Stimulated activated CD8-positive, alpha-beta memory T cell treated with anti-CD3 and anti-CD28 coated beads, Interleukin-12 subunit alpha, Interleukin-12 subunit beta, amount 100 ng/mL, for 4 hours (primary cell): ENCODE measurements around the gene PCDHGA2.
"Not testable (repeated sequence)": the region's sequence is repeated elsewhere in the genome, so short reads cannot be mapped to it uniquely, and the experiment has no call there.

Experiments
- DNase-seq: peaks from one replicate; pipeline ENCODE4 v3.0.0-alpha.2; 2020; ENCODE audit warnings: low read depth

The PCDHGA2 gene

GRCh38 chr5:141349917-141350619 is 11.5 kb downstream of the PCDHGA2 start, which contains the start of gene PCDHGB1:
TSS of gene PCDHGB1 (plus strand) at chr5:141350099. CDS start at chr5:141350261, 162 bp downstream.
- DNase-seq: no peak

- no peak for DNase-seq
These were observed 13.0 kb downstream of the PCDHGA2 start for GRCh38 chr5:141351591-141351990.

GRCh38 chr5:141354900-141355469 is 16.4 kb downstream of the PCDHGA2 start, which contains the start of gene PCDHGA4:
TSS of gene PCDHGA4 (plus strand) at chr5:141355021. CDS start at chr5:141355108, 87 bp downstream.
- DNase-seq: no peak

GRCh38 chr5:141355641-141356040 is 17.1 kb downstream of the PCDHGA2 start:
- no peak for DNase-seq

- no peak for DNase-seq
These were observed 17.6 kb downstream of the PCDHGA2 start for GRCh38 chr5:141356133-141356532.

- DNase-seq: no peak
These were observed 18.4 kb downstream of the PCDHGA2 start for GRCh38 chr5:141356950-141357349.

GRCh38 chr5:141359790-141360426 is 21.3 kb downstream of the PCDHGA2 start, which contains the start of gene PCDHGB2:
TSS of gene PCDHGB2 (plus strand) at chr5:141359994. CDS start at chr5:141360136, 142 bp downstream.
- DNase-seq: no peak

GRCh38 chr5:141360685-141361084 is 22.1 kb downstream of the PCDHGA2 start:
- DNase-seq: no peak

- DNase-seq: no peak
These were observed 24.2 kb downstream of the PCDHGA2 start for GRCh38 chr5:141362719-141363118.

- no peak for DNase-seq
These were observed 25.5 kb downstream of the PCDHGA2 start, which contains the start of gene PCDHGA5 for GRCh38 chr5:141363952-141364660. TSS of gene PCDHGA5 (plus strand) at chr5:141364162. CDS start at chr5:141364331, 169 bp downstream.

- DNase-seq: no peak
These were observed 27.7 kb downstream of the PCDHGA2 start for GRCh38 chr5:141366016-141366896.

- DNase-seq: no peak
These were observed 31.7 kb downstream of the PCDHGA2 start, which contains the start of gene PCDHGB3 for GRCh38 chr5:141369994-141370848. TSS of gene PCDHGB3 (plus strand) at chr5:141370242. CDS start at chr5:141370395, 153 bp downstream.

- no peak for DNase-seq
These were observed 33.3 kb downstream of the PCDHGA2 start for GRCh38 chr5:141371572-141372475.

- no peak for DNase-seq
These were observed 35.2 kb downstream of the PCDHGA2 start, which contains the start of gene PCDHGA6 for GRCh38 chr5:141373673-141374317. TSS of gene PCDHGA6 (plus strand) at chr5:141373891. CDS start at chr5:141374084, 193 bp downstream.

- DNase-seq: no peak
These were observed 36.1 kb downstream of the PCDHGA2 start for GRCh38 chr5:141374627-141375026.

- not testable (repeated sequence) for DNase-seq
These were observed 37.0 kb downstream of the PCDHGA2 start for GRCh38 chr5:141375444-141376155.

- no peak for DNase-seq
These were observed 44.1 kb downstream of the PCDHGA2 start, which contains the start of gene PCDHGA7 for GRCh38 chr5:141382469-141383294. TSS of gene PCDHGA7 (plus strand) at chr5:141382742. CDS start at chr5:141382900, 158 bp downstream.
